Stimulated activated CD4-positive, alpha-beta T cell treated with anti-CD3 and anti-CD28 coated beads, Interleukin-12 subunit alpha, Interleukin-12 subunit beta, amount 100 ng/mL, for 24 hours (primary cell): ENCODE results near the gene MRGPRD.

Experiments
- DNase-seq, 2 experiments: peaks; one replicate each; pipeline ENCODE4 v3.0.0-alpha.2; 2020; ENCODE audit warnings: low read depth in 2 of 2

Gene MRGPRD

DNA sequence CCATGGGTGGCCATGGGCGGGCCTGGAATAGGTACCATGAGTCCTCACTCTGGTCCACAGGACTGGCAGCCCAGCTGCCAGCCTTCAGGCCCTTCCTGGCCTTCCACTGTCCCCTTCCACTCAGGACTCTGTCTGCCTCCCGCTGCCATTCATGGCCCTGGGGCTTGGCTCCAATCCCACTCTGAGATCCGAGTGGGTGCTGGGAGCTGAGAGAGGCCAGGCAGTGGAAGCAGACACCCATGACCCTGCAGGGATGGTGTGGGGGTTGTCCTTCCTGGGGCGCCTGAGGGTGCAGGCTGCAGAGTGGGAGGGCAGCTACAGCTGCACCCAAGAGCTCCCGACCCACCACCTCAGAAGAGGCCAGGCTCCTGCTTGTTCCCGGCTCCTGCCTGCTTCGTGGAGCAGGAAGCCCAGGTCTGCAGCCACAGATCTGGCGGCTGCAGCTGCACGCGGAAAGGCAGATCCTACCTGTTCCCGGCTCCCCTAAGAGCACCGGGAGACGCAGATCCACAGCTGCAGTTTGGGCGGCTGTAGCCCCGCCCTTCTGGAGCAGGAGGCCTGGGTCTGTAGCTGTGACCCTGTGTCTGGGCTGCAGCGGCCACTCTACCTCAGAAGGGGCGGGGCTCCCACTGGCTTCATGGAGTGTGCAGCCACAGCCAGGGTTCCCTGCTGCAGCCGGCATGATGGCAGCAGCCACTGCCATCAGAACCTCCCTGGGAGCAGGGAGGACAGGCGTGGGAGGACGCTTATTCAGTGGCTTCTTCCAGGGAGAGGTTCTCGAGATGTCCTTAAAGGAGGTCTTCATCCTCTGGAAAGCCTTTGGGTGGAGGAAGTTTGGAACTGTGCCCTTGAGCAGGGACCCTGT, 49.6 kb downstream of the MRGPRD start:
- no peak for DNase-seq
